Upper lobe of left lung (tissue), 6 donors: Measurements from ENCODE around the gene CD6. TPM values are rescaled to one million over a fixed set of nuclear protein-coding genes. Genes with fewer than 3 reads are reported as not detected.

Source experiments
- ATAC-seq, 2 donors: fragments of 200-7000 bp; cut with Tn5 transposase; one replicate each; pipeline ENCODE4 v1.9.1; 2022; ENCODE audit warnings: mild to moderate bottlenecking in 2 of 2, moderate library complexity in 2 of 2; ENCODE audit not compliant: low FRiP score in 2 of 2
- DNase-seq, 2 donors: peaks; one replicate each; pipeline ENCODE4 v3.0.0-alpha.2; 2019 to 2020
- H3K27ac ChIP-seq, 4 donors: fragments of 200-600 bp; sonication (generic); one replicate each; pipeline ENCODE4 v1.5.1; 2016 to 2019
- H3K27me3 ChIP-seq, 4 donors: fragments of 200-600 bp; sonication (generic); one replicate each; pipeline ENCODE4 v1.5.1; 2017 to 2019
- H3K36me3 ChIP-seq, 4 donors: fragments of 200-600 bp; sonication (generic); one replicate each; pipeline ENCODE4 v1.5.1; 2016 to 2019
- H3K4me1 ChIP-seq, 4 donors: fragments of 200-600 bp; sonication (generic); one replicate each; pipeline ENCODE4 v1.5.1; 2018 to 2019
- H3K4me3 ChIP-seq, 4 donors: fragments of 200-600 bp; sonication (generic); one replicate each; pipeline ENCODE4 v1.5.1; 2017 to 2019; ENCODE audit warnings: mild to moderate bottlenecking in 2 of 4, moderate library complexity in 1 of 4
- H3K9me3 ChIP-seq, 4 donors: fragments of 200-600 bp; sonication (generic); one replicate each; pipeline ENCODE4 v1.5.1; 2018 to 2019
- CTCF ChIP-seq, 6 experiments: fragments of 450-650 bp in 4 of 6; fragments of 200-600 bp in 2 of 6; sonication (generic) in 2 of 6; IDR thresholded peaks; one replicate each; pipeline ENCODE4 v1.5.1; 2016 to 2019; ENCODE audit warnings: antibody characterized with exemption in 6 of 6
- EP300 ChIP-seq, 4 donors: sonication (generic); formaldehyde crosslinking; IDR thresholded peaks; one replicate each; pipeline ENCODE4 v1.5.1; 2017; ENCODE audit warnings: antibody characterized with exemption in 4 of 4, control low read depth in 2 of 4
- POLR2A ChIP-seq, 4 donors: fragments of 450-650 bp; IDR thresholded peaks; one replicate each; pipeline ENCODE4 v1.5.1; 2016 to 2017; ENCODE audit warnings: antibody characterized with exemption in 4 of 4, mild to moderate bottlenecking in 2 of 4
- POLR2AphosphoS5 ChIP-seq, 2 donors: sonication (generic); formaldehyde crosslinking; IDR thresholded peaks; one replicate each; pipeline ENCODE4 v1.5.1; 2017; ENCODE audit warnings: antibody characterized with exemption in 2 of 2
- WGBS, 2 donors: methylation state at CpG; one replicate each; pipeline ENCODE4 v1.1.5; 2017 to 2018; 5-methylcytosine and 5-hydroxymethylcytosine counted together
- total RNA-seq, 6 donors: library from RNA; depleted of rRNA in 4 of 6; stranded (reverse); fragments of >200 nt in 4 of 6; gene quantifications; one replicate each; pipeline versions ENCODE4 v1.1.0 to v1.2.1, GENCODE V29; 2016 to 2021
- donor health status: DM: no; HTN: no; CAD: no; lungs with moderate emphysema.
- donor health status: DM: no; HTN: yes; CAD: no; lungs with severe emphysema.

CD6 gene
- total RNA-seq, 6 donors from 2014 or later = 3.8 to 27.2 (median 5.3) TPM

- ATAC-seq (no peak), DNase-seq (no peak)
- no peaks in the 10 kb centered on the region for H3K9me3 ChIP-seq
- no peaks in the 10 kb centered on the region for H3K36me3 ChIP-seq
- no peaks in the 10 kb centered on the region for H3K27me3 ChIP-seq
- 57 to 58% methylated on average over 5 of the region's 5 CpGs for WGBS, 2 donors
- peaks cover under 1 to 15% (median 7%) of the 10 kb centered on the region in 4 donors for H3K4me1 ChIP-seq
- TF ChIP-seq POLR2A (IDR thresholded peaks at IDR 0.05) (no peak), POLR2AphosphoS5 (IDR thresholded peaks at IDR 0.05) (no peak), CTCF (IDR thresholded peaks at IDR 0.05) (no peak), EP300 (IDR thresholded peaks at IDR 0.05) (no peak)
- H3K4me3 ChIP-seq = no peak overlapping the region
- H3K27ac ChIP-seq = no peak overlapping the region
Observed at GRCh38 chr11:61037441-61038093, 66.1 kb downstream of the CD6 start.

GRCh38 chr11:61039916-61040315, 68.4 kb downstream of the CD6 start:
- DNase-seq (no peak), ATAC-seq (no peak)
- Histone ChIP-seq H3K27ac (peak overlapping the region in 1 of 4 donors; percentile 27), H3K4me1 (peaks cover 4 to 18% (median 7%) of the 10 kb centered on the region in 4 donors), H3K27me3 (no peaks in the 10 kb centered on the region), H3K9me3 (no peaks in the 10 kb centered on the region), H3K36me3 (no peaks in the 10 kb centered on the region), H3K4me3 (no peak overlapping the region)
- WGBS, 2 donors = 59 to 82% methylated on average over 5 of the region's 5 CpGs
- no peak for TF ChIP-seq POLR2AphosphoS5 (IDR thresholded peaks at IDR 0.05)
- TF ChIP-seq EP300 (IDR thresholded peaks at IDR 0.05) = no peak
- no peak for TF ChIP-seq CTCF (IDR thresholded peaks at IDR 0.05)
- TF ChIP-seq POLR2A (IDR thresholded peaks at IDR 0.05) = no peak

- peak overlapping the region; percentile 56 to 84 (median 72) for H3K27ac ChIP-seq
- no peak overlapping the region for H3K4me3 ChIP-seq
- peaks cover 4 to 18% (median 7%) of the 10 kb centered on the region in 4 donors for H3K4me1 ChIP-seq
- 21 to 29% methylated on average over 14 to 16 of the region's 16 CpGs for WGBS, 2 donors
- no peaks in the 10 kb centered on the region for H3K27me3 ChIP-seq
- no peaks in the 10 kb centered on the region for H3K9me3 ChIP-seq
- TF ChIP-seq POLR2A (IDR thresholded peaks at IDR 0.05) = peak in 1 of 4 donors; percentile 31
- TF ChIP-seq CTCF (IDR thresholded peaks at IDR 0.05) = no peak
- DNase-seq (peak in 1 of 2 donors; percentile 37), ATAC-seq (peak; percentile 34 to 80)
- H3K36me3 ChIP-seq = no peaks in the 10 kb centered on the region
Observed at GRCh38 chr11:61041755-61042518, 70.5 kb downstream of the CD6 start.

GRCh38 chr11:61042537-61042936, 71.1 kb downstream of the CD6 start:
- H3K36me3 ChIP-seq = no peaks in the 10 kb centered on the region
- H3K4me1 ChIP-seq = peaks cover 4 to 18% (median 7%) of the 10 kb centered on the region in 4 donors
- 57 to 58% methylated on average over 5 of the region's 5 CpGs for WGBS, 2 donors
- no peaks in the 10 kb centered on the region for H3K27me3 ChIP-seq
- peak overlapping the region in 1 of 4 donors; percentile 17 for H3K27ac ChIP-seq
- no peak overlapping the region for H3K4me3 ChIP-seq
- H3K9me3 ChIP-seq = no peaks in the 10 kb centered on the region
- ATAC-seq (peak in 1 of 2 donors; percentile 20), DNase-seq (no peak)
- TF ChIP-seq CTCF (IDR thresholded peaks at IDR 0.05) (no peak), POLR2AphosphoS5 (IDR thresholded peaks at IDR 0.05) (no peak)
